NCI-H69 (cell line): Measurements from ENCODE around the gene GDI1.

Experiments used
- DNase-seq: peaks from one replicate; lab custom pipeline; 2025; lab: John Stamatoyannopoulos, UW

The GDI1 gene

DNA sequence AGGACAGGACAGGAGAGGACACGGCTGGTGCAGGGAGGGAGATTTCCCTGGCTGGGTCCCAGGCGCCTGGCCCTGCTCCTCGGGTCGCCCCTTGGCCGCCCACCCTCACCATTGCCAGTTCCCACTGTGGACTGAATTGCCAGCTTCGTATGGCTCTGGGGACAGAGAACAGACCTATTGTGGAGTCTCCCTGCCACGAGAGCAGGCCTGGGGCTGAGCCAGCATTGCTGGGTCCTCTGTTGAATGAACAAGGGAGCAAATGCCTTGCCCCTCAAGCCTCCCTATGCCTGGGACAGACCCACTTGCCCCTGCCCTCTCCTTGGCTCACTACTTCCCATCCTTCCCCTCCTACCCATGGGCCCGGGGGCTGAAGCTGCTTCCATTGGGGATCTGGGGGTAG is 25.4 kb downstream of the GDI1 start:
- no peak for DNase-seq

- DNase-seq: no peak
Observed at GRCh38 chrX:154463611-154464220, 26.8 kb downstream of the GDI1 start.

- no peak for DNase-seq
Observed at GRCh38 chrX:154464806-154465365, 27.9 kb downstream of the GDI1 start.

GRCh38 chrX:154465601-154466000 is 28.6 kb downstream of the GDI1 start:
- no peak for DNase-seq

GRCh38 chrX:154466036-154466435 is 29.1 kb downstream of the GDI1 start:
- DNase-seq: no peak

GRCh38 chrX:154466907-154467306 is 30.0 kb downstream of the GDI1 start:
- no peak for DNase-seq

DNA sequence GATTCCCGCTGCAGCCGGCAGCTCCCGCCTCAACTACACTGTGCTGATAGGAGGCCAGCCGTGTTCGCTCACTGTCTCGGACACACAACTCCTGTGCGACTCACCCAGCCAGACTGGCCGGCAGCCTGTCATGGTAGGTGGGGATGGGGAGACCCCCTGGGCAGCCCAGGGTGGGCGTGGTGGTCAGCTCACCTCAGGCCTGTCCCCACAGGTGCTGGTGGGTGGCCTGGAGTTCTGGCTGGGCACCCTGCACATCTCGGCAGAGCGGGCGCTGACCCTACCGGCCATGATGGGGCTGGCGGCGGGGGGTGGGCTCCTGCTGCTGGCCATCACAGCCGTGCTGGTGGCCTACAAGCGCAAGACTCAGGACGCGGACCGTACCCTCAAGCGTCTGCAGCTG is 30.6 kb downstream of the GDI1 start:
- no peak for DNase-seq

DNA sequence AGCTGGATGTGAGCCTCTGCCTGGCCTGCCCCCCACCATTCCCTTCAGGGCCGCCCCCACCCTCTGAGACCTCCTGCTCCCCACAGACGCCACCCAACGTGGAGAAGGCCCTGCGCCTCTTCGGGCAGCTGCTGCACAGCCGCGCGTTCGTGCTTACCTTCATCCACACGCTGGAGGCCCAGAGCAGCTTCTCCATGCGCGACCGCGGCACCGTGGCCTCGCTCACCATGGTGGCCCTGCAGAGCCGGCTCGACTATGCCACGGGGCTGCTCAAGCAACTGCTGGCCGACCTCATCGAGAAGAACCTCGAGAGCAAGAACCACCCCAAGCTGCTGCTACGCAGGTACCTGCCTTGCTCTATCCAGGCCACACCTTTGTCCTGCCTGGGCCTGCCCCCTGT is 31.3 kb downstream of the GDI1 start:
- no peak for DNase-seq

DNA sequence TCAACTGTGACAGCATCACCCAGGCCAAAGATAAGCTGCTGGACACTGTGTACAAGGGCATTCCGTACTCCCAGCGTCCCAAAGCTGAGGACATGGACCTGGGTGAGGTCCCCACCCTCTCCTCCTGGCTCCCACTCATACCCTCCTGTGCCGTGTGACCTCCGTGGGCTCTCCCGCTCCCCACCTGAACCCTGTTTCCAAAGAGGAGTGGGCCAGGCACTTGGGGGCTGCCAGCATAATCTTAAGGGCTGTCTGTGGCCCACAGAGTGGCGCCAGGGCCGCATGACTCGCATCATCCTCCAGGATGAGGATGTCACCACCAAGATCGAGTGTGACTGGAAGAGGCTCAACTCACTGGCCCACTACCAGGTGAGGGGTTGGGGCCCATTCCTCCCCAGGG is 32.2 kb downstream of the GDI1 start:
- no peak for DNase-seq

- no peak for DNase-seq
Observed at GRCh38 chrX:154469880-154470279, 32.9 kb downstream of the GDI1 start.

GRCh38 chrX:154470434-154470833 is 33.5 kb downstream of the GDI1 start:
- no peak for DNase-seq

DNA sequence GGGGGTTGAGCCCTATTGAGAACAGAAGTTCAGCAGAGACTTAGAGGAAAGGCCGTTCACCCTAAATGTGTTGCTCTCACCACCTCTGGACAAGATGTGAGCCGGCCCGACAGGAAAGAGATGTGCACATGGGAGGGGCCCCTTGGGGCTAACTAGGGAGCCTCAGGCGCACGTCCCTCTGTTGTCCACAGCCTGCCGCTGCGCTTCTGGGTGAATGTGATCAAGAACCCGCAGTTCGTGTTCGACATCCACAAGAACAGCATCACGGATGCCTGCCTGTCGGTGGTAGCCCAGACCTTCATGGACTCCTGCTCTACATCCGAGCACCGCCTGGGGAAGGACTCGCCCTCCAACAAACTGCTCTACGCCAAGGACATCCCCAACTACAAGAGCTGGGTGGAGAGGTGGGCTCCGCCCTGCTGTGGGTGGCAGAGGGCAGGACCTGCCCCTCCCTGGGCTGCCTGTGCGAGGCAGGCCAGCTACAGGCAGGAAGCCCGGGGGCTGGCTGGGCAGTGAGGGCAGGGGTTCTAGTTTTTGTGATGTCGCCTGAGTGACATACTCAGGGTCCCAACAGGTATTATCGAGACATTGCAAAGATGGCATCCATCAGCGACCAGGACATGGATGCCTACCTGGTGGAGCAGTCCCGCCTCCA is 34.1 kb downstream of the GDI1 start:
- no peak for DNase-seq

DNA sequence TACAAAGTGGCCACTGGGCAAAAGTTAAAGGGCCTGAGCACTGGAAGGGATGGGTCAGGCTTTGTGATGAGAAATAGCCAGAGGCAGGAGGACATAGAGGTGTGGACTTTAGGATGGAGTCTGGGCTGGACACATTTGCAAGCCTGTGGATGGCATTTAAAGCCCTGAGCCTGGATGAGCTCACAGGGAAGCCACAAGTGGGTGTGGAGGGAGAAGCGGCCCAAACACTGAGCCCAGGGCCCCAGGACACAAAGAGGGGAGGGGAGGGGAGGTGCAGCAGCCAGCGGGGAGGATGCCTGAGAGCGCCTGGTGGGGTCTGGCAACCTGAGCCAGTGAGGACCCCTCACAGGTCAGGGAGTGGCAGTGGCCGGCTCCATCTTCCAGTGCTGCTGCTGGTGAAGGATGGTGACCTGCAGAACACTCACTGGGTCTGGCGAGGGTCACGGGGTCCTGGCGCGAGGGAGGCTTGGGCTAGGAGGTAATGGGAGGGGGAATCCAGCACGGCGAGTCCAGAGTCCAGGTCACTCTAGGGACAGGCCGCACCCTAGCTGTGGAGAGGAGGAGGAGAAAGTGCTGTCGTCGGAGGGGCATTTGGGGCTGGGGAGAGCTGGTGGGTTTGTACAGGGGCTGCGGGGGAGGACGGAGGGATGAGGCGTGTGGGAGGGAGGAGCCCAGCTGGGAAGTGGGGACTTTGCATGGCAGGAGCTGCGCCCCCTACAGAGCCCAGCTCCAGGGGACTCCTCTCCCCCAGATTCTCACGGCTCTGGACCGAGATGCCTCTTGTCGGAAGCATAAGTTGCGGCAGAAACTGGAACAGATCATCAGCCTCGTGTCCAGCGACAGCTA is 35.1 kb downstream of the GDI1 start:
- no peak for DNase-seq

GRCh38 chrX:154472685-154473632 is 36.0 kb downstream of the GDI1 start:
- DNase-seq: no peak

- DNase-seq: no peak
Observed at GRCh38 chrX:154473683-154474082, 36.7 kb downstream of the GDI1 start.

- no peak for DNase-seq
Observed at GRCh38 chrX:154476821-154477220, 39.9 kb downstream of the GDI1 start.

- DNase-seq: no peak
Observed at GRCh38 chrX:154477891-154478477, 41.0 kb downstream of the GDI1 start.

DNA sequence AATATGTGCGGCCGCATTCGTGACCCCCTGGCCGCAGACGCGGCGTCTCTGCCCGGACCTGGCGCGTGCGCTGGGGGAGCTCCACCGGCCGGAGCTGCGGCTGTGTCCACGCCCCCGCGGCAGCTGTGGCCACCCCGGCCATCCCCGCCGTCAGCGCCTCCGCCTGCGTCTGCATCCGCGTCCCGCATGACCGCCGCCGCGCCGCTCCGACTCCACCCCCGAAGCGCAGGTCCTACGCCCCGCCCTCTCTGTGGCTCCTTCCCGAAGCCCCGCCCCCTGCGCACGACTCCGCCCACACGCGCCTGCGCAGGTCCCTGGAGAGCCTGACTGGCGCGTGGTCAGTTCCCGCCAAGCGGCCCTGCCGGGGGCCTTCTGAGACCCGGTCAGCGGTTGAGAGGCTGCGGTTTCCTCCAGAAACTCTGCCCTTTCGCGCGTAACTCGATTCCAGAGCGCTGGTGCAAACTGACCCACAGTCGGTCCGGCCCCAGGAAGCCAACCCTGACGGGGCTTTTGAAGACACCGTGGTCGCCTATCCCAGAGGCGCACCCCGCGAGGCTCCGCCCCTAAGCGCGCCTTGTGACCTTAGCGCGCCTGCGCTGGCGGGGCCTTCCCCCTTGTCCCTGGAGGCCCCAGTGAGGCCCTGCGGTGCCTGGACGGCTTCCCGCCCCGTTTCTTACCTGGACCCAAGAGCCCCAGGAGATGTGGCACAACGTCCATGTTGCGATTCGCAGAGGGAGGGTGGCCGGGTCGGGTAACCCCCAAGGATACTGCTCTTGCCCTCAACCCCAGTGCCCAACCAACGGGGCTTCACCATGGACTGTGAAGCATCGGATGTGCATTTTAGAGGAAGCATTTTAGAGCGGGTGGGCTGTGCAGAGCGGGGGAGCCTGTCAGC is 42.0 kb downstream of the GDI1 start, which contains the start of gene LAGE3:
LAGE3 (minus strand) TSS at position 554 of the 895 bp plus-strand sequence; CDS start at position 188, 366 bp downstream.
- peak; percentile 91 for DNase-seq

DNA sequence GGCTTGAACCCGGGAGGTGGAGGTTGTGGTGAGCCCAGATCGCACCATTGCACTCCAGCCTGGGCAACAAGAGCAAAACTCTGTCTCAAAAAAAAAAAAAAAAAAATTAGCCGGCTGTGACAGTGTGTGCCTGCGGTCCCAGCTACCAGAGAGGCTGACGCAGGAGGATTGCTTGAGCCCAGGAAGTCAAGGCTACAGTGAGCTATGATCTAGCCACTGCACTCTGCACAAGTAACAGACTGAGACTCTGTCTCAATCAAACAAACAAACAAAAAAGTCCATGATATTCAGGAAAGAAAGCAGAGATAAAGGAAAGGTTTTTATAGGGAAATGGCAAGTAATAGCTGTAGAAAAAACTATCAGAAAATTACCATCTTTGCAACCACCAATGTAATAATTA is 44.2 kb downstream of the GDI1 start:
- DNase-seq: no peak
